ENCODE results near the gene YARS1.
A peak's percentile ranks its signal among the peaks of the same experiment; 100 is the strongest.
"Not testable (repeated sequence)": the region's sequence is repeated elsewhere in the genome, so short reads cannot be mapped to it uniquely, and the experiment has no call there.

YARS1 gene

DNA sequence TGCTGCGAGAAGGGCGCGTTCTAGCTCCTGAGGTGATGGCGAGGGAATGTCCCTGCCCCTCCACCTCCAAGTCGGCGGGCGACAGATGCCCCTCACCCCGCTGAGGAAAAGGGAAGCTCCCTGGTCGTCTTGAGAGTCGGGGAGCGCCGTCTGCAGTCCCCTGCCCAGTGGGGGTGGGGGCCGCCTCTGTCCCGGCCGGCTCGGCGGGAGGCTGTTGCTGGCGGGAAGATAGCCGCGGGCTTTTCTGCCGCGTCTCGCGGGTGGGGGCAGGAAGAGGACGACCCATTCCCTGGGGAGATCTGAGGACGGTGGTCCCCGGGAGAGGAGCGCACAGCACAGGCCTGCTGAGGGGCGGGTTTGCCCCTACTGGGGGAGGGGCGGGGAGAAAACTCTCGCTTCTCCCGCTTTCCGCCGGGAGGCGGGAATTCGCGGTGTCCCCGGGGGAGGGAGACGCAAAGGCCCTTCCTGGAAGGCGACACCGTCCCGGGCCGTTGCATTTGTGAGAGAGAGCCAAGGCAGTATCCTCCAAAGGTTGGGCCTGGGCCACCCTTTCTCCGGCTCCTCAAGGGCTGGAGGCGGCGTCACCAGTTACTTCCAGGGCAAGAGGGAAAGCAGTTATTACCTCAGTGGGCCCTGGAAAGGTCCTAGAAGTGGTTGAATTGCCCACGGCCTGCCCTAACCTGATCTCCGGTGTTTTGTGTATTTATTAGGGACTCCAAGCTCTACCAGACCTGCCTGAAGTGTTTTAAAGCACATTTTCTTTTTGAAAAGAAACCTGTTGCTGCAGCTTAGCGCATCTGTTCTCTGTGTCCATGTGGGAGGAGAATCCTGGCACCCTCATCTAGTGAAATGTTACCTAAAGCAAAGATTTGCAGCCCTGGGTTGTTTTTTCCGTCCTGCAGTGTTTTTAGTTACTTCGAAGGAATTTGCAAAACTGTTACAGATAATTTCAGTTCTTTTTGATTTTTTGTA lies 943 bp upstream of the YARS1 start:
- DNase-seq (ENCODE audit: low read depth in 3 of 3), result peak in 1 of 3 experiments; percentile 40

DNA sequence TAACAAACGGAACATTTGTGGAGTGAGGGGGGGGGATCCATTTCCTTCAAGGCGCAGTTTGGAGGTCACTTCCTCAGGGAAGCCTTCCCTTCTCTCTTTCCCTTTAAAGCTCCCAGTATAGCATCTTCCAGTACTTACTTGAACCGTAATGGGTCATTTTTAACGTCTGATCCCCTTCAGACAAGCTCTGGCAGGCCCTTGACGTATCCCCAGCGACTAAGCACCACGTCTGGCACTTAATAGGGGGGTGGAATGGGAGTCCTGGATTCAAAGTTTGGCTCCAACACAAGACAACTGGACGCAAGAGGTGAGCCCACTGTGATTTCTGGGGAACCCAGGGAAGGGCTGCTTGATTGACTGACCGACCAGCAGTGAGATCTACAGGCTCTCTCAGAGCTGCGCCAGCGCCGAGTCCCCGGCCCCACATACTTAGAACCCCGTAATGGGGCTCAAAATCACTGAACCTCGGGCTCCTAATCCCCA lies 441 bp downstream of the YARS1 start:
- DNase-seq (ENCODE audit: low read depth in 3 of 3), result no peak

DNA sequence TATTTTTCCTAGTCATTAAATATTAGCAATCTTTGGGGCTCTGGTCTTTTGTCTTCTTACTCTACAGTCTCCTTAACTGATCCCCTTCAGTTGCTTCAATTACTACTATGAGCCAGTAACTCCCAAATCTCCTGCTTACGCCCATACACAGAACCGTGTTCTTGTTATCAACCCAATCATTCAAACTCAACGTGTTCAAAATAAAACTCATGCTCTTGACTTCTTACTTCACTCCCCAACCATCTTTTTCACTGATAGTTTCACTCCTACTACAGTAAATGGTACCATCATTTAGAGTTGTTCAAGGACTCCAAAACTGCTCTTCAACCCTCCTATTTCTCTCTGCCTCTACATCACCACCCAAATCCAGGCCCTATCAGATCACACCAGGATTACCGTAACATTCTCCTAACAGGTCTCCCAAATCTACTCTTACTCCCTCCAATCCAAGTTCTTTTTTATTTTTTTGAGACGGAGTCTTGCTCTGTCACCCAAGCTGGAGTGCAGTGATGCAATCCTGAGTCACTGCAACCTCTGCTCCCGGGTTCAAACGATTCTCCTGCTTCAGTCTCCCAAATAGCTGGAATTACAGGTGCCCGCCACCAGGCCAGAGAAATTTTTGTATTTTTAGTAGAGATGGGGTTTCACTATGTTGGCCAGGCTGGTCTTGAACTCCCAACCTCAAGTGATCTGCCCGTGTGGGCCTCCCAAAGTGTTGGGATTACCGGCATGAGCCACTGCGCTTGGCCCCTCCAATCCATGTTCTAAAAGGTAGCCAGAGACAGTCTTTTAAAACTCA lies 3.0 kb downstream of the YARS1 start:
- no peak for DNase-seq (ENCODE audit: low read depth in 3 of 3)

DNA sequence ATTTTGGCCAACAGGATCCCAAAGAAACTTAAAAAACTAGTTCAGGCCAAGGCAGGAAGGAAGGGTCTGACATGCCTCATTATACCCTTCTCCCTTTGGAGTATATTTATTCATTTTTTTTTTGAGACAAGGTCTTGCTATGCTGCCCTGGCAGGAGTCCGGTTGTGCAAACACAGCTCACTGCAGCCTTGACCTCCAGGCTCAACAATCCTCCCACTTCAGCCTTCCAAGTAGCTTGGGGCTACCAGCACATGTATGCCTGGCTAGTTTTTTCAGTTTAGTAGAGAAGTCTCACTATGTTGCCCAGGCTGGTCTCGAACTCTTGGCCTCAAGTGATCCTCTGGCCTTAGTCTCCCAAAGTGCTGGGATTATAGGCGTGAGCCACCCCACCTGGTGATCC lies 5.2 kb downstream of the YARS1 start:
- no peak for DNase-seq (ENCODE audit: low read depth in 3 of 3)

DNA sequence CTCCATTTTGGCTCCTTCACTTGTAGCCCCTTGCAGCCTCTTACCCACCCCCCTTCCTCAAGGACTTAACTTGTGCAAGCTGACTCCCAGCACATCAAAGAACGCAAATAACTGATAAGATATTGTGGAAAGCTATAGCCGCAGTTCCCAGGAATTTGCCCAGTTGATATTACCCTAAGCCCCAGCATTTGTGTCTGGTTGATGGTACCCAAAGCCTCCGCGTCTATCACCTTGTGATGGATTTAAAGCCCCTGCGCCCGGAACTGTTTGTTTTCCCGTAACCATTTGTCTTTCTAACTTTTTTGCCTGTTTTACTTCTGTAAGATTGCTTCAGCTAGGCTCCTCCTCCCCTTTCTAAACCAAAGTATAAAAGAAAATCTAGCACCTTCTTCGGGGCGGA lies 5.9 kb downstream of the YARS1 start:
- no peak for DNase-seq (ENCODE audit: low read depth in 3 of 3)

DNA sequence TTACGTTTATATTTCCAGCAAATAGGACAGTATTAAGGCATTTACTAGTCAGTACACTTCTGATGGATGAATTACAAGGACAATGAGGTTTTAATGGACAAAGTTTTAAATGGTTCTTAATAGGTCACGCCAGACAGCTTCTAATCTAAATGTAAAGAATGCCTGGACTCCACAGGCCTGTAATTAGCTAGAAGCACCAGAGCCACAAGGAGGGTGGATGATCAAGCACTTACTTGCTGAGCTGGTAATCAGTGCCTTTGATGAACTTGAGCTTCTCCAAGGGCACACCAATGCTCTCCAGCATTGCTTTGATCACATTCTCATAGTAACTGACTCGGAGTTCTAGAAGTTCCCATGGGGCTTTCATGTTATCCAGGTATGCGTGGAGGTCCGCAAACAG lies 6.8 kb downstream of the YARS1 start:
- no peak for DNase-seq (ENCODE audit: low read depth in 3 of 3)

DNA sequence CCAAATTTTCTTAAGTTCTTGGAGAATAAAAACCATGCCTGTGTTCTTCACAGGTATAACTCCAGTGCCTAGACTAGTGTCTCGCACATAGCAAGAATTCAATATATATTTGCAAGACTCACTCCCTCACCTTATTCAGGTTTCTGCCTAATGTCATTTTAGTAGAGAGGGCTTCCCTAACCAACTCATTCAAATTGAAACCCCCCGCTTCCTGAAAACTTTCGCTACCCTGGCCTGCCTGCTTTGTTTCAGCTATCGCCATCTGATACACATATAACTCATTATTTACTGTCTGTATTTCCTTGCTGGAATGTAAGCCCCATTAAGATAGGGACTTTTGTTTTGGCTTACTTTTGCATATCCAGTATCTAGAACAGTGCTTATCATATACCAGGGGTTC lies 8.6 kb downstream of the YARS1 start:
- no peak for DNase-seq (ENCODE audit: low read depth in 3 of 3)

DNA sequence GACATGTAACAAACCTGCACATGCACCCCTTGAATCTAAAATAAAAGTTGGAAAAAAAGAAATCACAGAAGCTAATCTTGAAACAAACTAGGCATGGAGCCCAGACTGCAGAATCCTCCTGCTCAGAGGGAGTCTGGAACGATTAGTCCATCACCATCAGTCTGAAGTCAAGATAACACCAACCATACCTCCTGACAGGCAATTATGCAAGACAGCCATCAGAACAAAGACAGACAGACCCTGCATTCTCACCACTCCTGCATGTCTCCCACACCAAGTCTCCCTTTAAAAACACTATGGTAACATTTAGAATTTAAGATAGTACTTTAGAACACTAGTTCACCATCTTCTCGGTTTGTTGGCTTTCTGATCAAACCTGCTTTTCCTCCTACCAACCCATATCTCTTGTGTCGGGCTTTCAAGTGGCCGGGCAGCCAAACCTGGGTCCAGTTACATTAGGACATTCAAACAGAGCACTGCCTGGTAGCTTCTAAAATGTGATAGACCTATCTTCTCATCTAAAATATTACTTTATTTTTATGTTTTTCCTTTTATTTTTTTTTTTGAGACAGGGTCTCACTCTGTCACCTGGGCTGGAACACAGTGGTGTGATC lies 10.1 kb downstream of the YARS1 start:
- DNase-seq (ENCODE audit: low read depth in 3 of 3), result no peak

DNA sequence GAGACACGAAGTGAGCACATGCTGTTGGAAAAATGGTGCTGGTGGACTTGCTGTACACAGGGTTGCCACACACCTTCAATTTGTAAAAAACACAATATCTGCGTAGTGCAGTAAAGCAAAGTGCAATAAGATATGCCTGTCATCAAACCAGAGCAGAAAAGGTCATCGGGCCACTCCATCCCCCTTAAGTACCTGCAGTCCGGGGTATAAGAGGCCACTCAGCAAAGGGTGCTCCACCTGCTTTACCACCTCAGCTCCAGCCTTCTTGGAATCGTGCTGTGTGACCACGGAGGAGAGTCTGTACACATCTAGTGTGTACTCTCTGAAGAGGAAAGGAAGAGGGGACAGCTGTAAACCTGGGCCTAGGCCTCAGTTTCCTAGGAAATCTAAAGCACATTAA lies 10.9 kb downstream of the YARS1 start:
- DNase-seq (ENCODE audit: low read depth in 3 of 3), result no peak

DNA sequence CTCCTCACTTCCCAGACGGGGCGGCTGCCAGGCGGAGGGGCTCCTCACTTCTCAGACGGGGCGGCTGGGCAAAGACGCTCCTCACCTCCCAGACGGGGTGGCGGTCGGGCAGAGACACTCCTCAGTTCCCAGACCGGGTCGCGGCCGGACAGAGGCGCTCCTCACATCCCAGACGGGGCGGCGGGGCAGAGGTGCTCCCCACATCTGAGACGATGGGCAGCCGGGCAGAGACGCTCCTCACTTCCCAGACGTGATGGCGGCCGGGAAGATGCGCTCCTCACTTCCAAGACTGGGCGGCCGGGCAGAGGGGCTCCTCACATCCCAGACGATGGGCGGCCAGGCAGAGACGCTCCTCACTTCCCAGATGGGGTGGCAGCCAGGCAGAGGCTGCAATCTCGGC lies 12.7 kb downstream of the YARS1 start:
- DNase-seq (ENCODE audit: low read depth in 3 of 3), result not testable (repeated sequence)

DNA sequence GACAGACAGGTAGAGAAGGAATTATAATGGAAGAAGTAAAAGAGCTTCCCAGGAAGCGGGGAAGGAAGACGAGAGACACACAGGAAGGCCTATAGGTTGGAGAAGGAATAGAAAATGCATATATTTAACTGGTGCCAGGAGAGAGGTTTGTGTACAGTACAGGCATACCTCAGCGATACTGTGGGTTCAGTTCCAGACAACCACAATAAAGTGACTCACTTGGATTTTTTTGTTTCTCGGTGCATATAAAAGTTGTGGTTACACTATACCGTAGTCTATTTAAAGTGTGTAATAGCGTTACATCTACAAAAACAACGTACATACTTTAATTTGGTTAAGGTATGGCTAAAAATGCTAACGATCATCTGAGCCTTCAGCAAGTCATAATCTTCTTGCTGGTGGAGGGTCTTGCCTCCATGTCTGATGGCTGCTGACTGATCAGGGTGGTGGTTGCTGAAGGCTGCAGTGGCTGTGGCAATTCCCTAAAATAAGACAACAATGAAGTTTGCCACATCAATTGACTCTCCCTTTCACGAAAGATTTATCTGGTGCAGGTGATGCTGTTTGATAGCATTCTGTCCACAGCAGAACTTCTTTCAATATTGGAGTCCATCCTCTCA lies 16.0 kb downstream of the YARS1 start:
- DNase-seq (ENCODE audit: low read depth in 3 of 3), result peak in 1 of 3 experiments; percentile 14

DNA sequence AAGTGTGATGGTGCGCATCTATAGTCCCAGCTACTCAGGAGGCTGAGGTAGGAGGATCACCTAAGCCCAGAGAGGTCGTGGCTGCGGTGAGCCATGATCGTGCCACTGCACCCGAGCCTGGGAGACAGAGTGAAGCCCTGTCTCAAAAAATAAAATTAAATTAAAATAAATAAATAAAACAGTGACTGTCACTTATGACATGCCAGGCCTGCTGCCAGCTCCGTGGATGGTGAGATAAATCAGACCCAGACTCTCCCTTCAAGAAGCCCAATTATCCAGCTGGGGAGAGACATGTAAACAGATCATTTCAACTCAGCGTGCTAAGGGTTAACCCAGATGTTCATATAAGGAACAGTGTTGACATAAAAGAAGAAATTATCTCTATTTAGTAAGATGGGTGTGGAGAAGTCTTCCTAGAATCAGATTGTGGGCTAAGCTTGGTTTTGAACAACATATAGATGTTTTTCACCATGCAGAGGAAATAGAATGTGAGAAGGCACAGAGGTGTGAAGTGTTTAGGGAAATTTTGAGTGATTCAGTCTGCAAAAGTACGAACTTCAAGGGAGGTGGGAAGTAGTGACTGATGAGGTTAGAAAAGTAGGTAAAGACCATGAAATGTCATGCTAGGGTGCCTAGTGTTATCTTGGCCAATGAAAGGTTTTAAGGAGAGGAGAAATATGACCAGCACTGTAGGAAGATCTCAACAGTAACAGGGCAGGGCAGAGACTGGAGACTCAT lies 18.3 kb downstream of the YARS1 start:
- DNase-seq (ENCODE audit: low read depth in 3 of 3), result no peak

DNA sequence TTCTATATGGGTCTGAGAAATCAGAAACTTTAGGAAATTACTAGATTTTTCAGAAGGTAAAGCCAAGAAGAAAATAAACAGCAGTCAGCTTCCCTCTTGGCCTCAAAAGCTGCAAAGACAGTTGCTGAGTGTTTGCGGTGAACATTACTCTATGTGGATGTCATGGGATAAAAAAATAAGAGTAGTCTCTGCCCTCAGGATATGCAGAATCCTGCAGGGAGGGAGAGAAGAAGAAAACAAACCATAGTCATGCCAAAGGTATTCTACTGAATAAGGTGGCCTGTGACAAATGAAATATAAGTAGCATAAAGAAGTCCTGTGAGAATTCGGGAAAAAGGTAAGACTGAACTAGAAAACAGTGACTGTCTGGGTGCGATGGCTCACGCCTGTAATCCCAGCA lies 19.0 kb downstream of the YARS1 start:
- DNase-seq (ENCODE audit: low read depth in 3 of 3), result no peak

DNA sequence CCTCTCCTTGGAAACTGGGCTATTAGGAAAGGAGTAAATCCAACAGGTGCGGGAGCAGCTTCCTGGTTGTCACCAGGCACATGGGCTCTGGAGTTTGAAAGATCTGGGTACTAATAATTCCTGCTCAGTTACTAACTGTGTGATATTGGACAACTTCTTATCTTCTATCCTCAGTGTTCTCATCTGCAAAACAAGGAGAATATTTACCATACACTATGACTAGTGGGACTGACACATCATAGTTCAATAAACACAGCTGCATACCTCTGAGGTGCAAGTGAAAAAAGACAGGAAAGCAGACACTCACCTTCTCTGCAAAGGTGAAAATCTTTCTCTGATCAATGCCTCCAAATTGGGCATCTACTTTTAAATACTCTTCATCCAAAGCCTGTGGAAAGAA lies 19.7 kb downstream of the YARS1 start:
- DNase-seq (ENCODE audit: low read depth in 3 of 3), result no peak

DNA sequence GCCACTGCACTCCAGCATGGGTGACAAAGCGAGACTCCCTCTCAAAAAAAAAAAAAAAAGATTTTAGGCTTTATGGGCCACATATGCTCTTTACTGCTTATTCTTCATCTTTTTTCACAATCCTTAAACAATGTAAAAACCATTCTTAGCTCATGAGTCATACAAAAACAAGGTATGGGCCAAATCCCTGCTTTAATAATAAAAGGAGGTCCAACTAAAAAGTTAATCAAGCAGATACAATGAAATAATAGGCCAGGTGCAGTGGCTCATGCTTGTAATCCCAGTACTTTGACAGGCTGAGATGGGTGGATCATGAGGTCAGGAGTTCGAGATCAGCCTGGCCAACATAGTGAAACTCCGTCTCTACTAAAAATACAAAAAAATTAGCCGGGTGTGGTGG lies 21.4 kb downstream of the YARS1 start:
- not testable (repeated sequence) for DNase-seq (ENCODE audit: low read depth in 3 of 3)

DNA sequence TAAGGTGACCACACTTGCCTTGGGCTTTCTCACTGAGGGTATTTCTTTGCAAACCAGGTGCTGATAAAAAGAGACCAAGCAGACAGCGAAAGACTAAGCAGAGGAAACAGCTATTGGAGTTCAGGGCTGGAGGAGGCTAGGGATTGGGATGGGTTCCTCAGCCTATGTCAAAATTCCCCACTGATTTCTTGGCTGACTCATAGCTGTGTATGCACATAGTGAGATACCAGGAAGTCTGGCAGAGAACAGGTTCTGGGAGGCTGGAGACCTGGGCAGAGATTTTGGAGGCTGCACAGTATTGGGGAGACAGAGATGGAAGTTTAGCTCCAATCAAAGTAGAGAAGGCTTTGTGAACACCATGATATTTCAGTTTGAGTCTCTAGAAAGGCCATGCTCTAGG lies 25.3 kb downstream of the YARS1 start:
- no peak for DNase-seq (ENCODE audit: low read depth in 3 of 3)

DNA sequence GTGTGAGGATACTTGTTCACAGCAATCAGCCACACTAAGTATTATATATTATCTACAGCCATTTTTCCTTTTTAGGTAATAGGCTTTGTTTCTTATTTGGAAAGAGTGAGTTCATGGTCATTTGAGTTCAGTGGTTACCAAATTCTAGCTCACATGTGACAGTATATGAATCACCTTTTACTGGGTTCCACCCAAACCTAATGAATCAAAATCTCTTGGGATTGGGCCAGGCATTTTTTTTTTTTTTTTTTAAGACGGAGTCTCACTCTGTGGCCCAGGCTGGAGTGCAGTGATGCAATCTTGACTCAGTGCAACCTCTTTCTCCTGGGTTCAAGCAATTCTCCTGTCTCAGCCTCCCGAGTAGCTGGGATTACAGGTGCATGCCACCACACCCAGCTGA lies 27.8 kb downstream of the YARS1 start:
- DNase-seq (ENCODE audit: low read depth in 3 of 3), result not testable (repeated sequence)

DNA sequence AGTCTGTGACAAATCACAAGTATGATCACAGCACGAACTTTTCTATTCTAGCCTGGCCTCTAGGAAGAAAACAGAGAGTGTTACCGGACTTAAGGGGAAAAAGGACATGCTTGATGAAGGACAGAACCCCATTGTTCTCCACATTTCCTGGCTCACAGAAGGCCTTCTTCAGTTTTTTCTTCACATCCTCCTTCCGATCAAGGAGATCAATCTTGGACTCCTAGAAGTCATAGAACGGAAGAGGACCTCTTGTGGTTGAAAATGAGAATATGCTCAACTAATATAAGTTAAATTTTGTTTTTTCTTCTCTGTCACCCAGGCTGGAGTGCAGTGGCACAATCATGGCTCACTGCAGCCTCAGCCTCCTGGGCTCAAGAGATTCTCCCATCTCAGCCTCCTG lies 30.3 kb downstream of the YARS1 start:
- DNase-seq (ENCODE audit: low read depth in 3 of 3), result no peak

DNA sequence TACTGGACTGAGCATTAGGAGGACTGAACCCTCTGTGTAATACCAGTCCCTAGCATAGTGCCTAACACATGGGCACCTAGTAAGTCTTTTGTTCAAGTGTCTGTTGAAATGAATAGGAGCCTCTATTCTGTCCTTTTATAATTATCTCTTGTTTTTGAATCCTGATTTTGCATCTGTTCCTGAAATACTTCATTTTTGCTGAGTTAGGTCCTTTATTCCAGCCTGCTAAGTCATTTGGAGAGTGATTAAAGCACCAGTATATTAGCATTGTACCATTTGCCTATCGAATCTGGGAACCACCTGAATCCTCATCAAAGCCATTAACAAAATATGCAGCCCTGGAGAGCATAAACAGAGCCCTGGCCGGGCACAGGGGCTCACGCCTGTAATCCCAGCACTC lies 32.3 kb downstream of the YARS1 start:
- DNase-seq (ENCODE audit: low read depth in 3 of 3), result no peak

DNA sequence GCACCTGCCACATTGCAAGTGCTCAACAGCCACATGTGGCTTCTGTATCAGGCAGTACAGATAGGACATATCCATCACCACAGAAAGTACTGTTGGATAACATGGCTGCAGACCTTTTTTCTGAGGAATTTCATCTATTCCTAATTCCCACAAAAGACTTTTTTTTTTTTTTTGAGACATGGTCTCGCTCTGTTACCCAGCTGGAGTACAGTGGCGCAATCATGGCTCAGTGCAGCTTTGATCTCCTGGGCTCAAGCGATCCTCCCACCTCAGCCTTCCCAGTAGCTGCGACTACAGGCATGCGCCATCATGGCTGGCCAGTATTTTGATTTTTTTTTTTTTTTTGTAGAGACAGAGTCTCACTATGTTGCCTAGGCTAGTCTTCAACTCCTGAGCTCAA lies 33.3 kb downstream of the YARS1 start:
- no peak for DNase-seq (ENCODE audit: low read depth in 3 of 3)

DNA sequence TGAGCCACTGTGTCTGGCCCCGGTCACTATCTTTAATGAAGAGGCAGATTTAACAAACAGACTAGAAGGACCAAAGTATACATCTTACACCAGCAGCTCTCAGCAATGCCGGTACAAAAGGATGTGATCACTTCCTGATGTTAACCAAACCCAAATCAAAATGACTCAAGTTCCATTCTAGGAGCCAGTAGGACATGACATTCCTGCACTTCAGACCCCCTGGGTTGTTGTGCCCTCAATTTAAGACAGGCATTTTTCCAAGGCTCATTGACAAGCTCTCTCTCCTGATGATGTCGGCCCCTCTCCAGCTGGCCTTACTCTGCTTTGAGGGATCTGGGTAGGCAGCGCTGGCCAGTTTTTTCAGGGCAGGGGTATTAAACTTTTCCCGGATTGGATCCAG lies 35.1 kb downstream of the YARS1 start:
- no peak for DNase-seq (ENCODE audit: low read depth in 3 of 3)
